Measurements from ENCODE around the gene TMEM125.

TMEM125 gene

GRCh38 chr1:43274804-43275180 lies 5.0 kb downstream of the TMEM125 start:
- no peak for DNase-seq

GRCh38 chr1:43275826-43276620 lies 6.2 kb downstream of the TMEM125 start:
- no peak for DNase-seq

- no peak for DNase-seq
Observed at GRCh38 chr1:43276673-43277072, 6.9 kb downstream of the TMEM125 start.

- DNase-seq = no peak
Observed at GRCh38 chr1:43277116-43277876, 7.5 kb downstream of the TMEM125 start.

GRCh38 chr1:43279161-43279560 lies 9.4 kb downstream of the TMEM125 start:
- no peak for DNase-seq

- no peak for DNase-seq
Observed at GRCh38 chr1:43279666-43280065, 9.9 kb downstream of the TMEM125 start.

- no peak for DNase-seq
Observed at GRCh38 chr1:43280692-43281091, 10.9 kb downstream of the TMEM125 start.

- no peak for DNase-seq
Observed at GRCh38 chr1:43282220-43283195, 12.7 kb downstream of the TMEM125 start.

- DNase-seq = no peak
Observed at GRCh38 chr1:43284065-43284464, 14.3 kb downstream of the TMEM125 start.

- DNase-seq = no peak
Observed at GRCh38 chr1:43284546-43285110, 14.8 kb downstream of the TMEM125 start.

GRCh38 chr1:43285269-43285990 lies 15.6 kb downstream of the TMEM125 start, which contains the start of gene C1orf210:
Gene C1orf210, minus strand, starts transcription at chr1:43285581. Its CDS starts 2,311 bp downstream, at chr1:43283270.
- DNase-seq = no peak

GRCh38 chr1:43286115-43286514 lies 16.3 kb downstream of the TMEM125 start:
- no peak for DNase-seq

GRCh38 chr1:43286533-43286932 lies 16.8 kb downstream of the TMEM125 start:
- no peak for DNase-seq

GRCh38 chr1:43288058-43288784 lies 18.4 kb downstream of the TMEM125 start:
- DNase-seq = no peak

GRCh38 chr1:43288785-43289706 lies 19.3 kb downstream of the TMEM125 start:
- DNase-seq = no peak

GRCh38 chr1:43292216-43292615 lies 22.4 kb downstream of the TMEM125 start:
- DNase-seq = no peak

- DNase-seq = no peak
Observed at GRCh38 chr1:43292679-43293078, 22.9 kb downstream of the TMEM125 start.

GRCh38 chr1:43293176-43293575 lies 23.4 kb downstream of the TMEM125 start:
- DNase-seq = no peak

GRCh38 chr1:43293896-43294760 lies 24.3 kb downstream of the TMEM125 start:
- no peak for DNase-seq

Data from stimulated activated CD4-positive, alpha-beta T cell treated with anti-CD3 and anti-CD28 coated beads, Interleukin-4, amount 100 ng/mL, for 4 hours (primary cell).